Endothelial cell of umbilical vein (primary cell): ENCODE results near the gene CRYBB2. TPM values are rescaled to one million over a fixed set of nuclear protein-coding genes. Genes with fewer than 3 reads are reported as not detected.

Experiments used
- BruUV-seq: library from RNA; stranded (reverse); fragments of 400-500 nt; replicated peaks from 2 replicates; lab custom pipeline; 2021; lab: Mats Ljungman, UMichigan
- CTCF ChIA-PET: fragments of 300-600, 350-600 bp; sonication (Branson Sonifier 250); formaldehyde crosslinking; loops from one replicate; lab custom pipeline; 2021; ENCODE audit warnings: antibody characterized with exemption, inconsistent platforms; lab: Charles Lee
- POLR2A ChIA-PET: fragments of 300-600, 350-600 bp; sonication (Branson Sonifier 250); formaldehyde crosslinking; loops from one replicate; lab custom pipeline; 2021; ENCODE audit warnings: antibody characterized with exemption, inconsistent platforms; lab: Charles Lee
- DNase-seq: peaks from one replicate; pipeline ENCODE4 v3.0.0-alpha.2; 2011; ENCODE audit warnings: low read depth, low spot score
- FAIRE-seq: peaks from 2 replicates; lab custom pipeline; 2011; peaks lifted over from hg19 to GRCh38; lab: Jason Lieb, UNC
- H2AFZ ChIP-seq: 2 replicates; pipeline ENCODE4 v1.6.0; 2012; ENCODE audit warnings: low read depth, low read length, control low read depth, inconsistent platforms
- H3K27ac ChIP-seq: 2 replicates; pipeline ENCODE4 v1.5.1; 2011; ENCODE audit warnings: low read depth, mild to moderate bottlenecking, control low read depth, low read length, moderate library complexity; ENCODE audit not compliant: insufficient read depth
- H3K27me3 ChIP-seq, 2 experiments: 2 replicates each; pipeline versions ENCODE4 v1.6.0 to v1.6.1; 2011; ENCODE audit warnings: low read length in 2 of 2, mixed read lengths in 1 of 2; ENCODE audit not compliant: control insufficient read depth in 2 of 2, insufficient read depth in 2 of 2
- H3K36me3 ChIP-seq, 2 experiments: 2 replicates in 1 of 2; 3 replicates in 1 of 2; pipeline ENCODE4 v1.5.1; 2011; ENCODE audit warnings: low read length in 2 of 2, mild to moderate bottlenecking in 1 of 2, moderate library complexity in 1 of 2; ENCODE audit not compliant: control insufficient read depth in 2 of 2, insufficient read depth in 2 of 2; ENCODE audit errors: extremely low read depth in 1 of 2
- H3K4me1 ChIP-seq: 3 replicates; pipeline ENCODE4 v1.5.1; 2011; ENCODE audit warnings: mild to moderate bottlenecking, low read length; ENCODE audit not compliant: control insufficient read depth, insufficient read depth; ENCODE audit errors: extremely low read depth
- H3K4me2 ChIP-seq: 2 replicates; pipeline ENCODE4 v1.6.1; 2011; ENCODE audit warnings: low read length, control low read depth, mixed read lengths; ENCODE audit not compliant: insufficient read depth
- H3K4me3 ChIP-seq, 3 experiments: fragments of 200-600 bp in 1 of 3; sonication (generic), shearing (Covaris generic) in 1 of 3; replicated peaks in 1 of 3; 2 replicates each; pipeline ENCODE4 v1.5.1; 2011 to 2016; ENCODE audit warnings: control low read depth in 3 of 3, low read length in 3 of 3, mild to moderate bottlenecking in 2 of 3, inconsistent platforms in 1 of 3, low read depth in 1 of 3, moderate library complexity in 1 of 3; ENCODE audit not compliant: insufficient read depth in 1 of 3
- H3K79me2 ChIP-seq: 2 replicates; pipeline ENCODE4 v1.6.0; 2012; ENCODE audit warnings: low read length, inconsistent platforms; ENCODE audit not compliant: control insufficient read depth, insufficient read depth
- H3K9ac ChIP-seq: replicated peaks from 2 replicates; pipeline ENCODE3; 2011; ENCODE audit warnings: low read length, control low read depth; ENCODE audit not compliant: insufficient read depth; ENCODE audit errors: extremely low read depth
- H3K9me1 ChIP-seq: replicated peaks from 3 replicates; pipeline ENCODE4 v1.6.0; 2011; ENCODE audit warnings: mild to moderate bottlenecking, low read length; ENCODE audit not compliant: control insufficient read depth, insufficient read depth; ENCODE audit errors: extremely low read depth
- H3K9me3 ChIP-seq: replicated peaks from 2 replicates; pipeline ENCODE4 v1.5.1; 2012; ENCODE audit warnings: low read length, inconsistent platforms; ENCODE audit not compliant: control insufficient read depth, insufficient read depth
- H4K20me1 ChIP-seq: replicated peaks from 2 replicates; pipeline ENCODE3; 2011; ENCODE audit warnings: mild to moderate bottlenecking, low read length; ENCODE audit not compliant: control insufficient read depth, insufficient read depth; ENCODE audit errors: extremely low read depth
- CTCF ChIP-seq, 2 donors: IDR thresholded peaks; 1 replicate in 1 of 2; 2 replicates in 1 of 2; pipeline ENCODE4 v1.5.1; 2011; ENCODE audit warnings: low read length in 2 of 2, mild to moderate bottlenecking in 2 of 2, moderate library complexity in 2 of 2, control low read depth in 1 of 2, inconsistent platforms in 1 of 2, low read depth in 1 of 2; ENCODE audit not compliant: insufficient read depth in 1 of 2; ENCODE audit errors: extremely low read depth in 1 of 2
- EZH2 ChIP-seq: IDR thresholded peaks from 2 replicates; pipeline ENCODE4 v1.6.1; 2012; ENCODE audit warnings: borderline replicate concordance, low read depth, mild to moderate bottlenecking, moderate library complexity, low read length, inconsistent platforms; ENCODE audit not compliant: severe bottlenecking
- FOS ChIP-seq: IDR thresholded peaks from 2 replicates; pipeline ENCODE4 v1.6.1; 2011; ENCODE audit warnings: mild to moderate bottlenecking, low read length, moderate library complexity, borderline replicate concordance; ENCODE audit not compliant: insufficient read depth
- GATA2 ChIP-seq: IDR thresholded peaks from 2 replicates; pipeline ENCODE4 v1.7.0; 2011; ENCODE audit warnings: low read depth, mild to moderate bottlenecking, moderate library complexity, mixed read lengths, low read length; ENCODE audit not compliant: insufficient read length, insufficient read depth
- JUN ChIP-seq: IDR thresholded peaks from 2 replicates; pipeline ENCODE4 v1.6.1; 2011; ENCODE audit warnings: borderline replicate concordance, low read depth; ENCODE audit not compliant: insufficient read length, insufficient read depth
- MAX ChIP-seq: IDR thresholded peaks from 2 replicates; pipeline ENCODE4 v1.6.1; 2011; ENCODE audit not compliant: insufficient read depth, insufficient read length
- MYC ChIP-seq: IDR thresholded peaks from one replicate; pipeline ENCODE4 v1.6.1; 2011; ENCODE audit warnings: mild to moderate bottlenecking, low read depth, low read length
- POLR2A ChIP-seq: IDR thresholded peaks from 2 replicates; pipeline ENCODE4 v1.6.1; 2012; ENCODE audit warnings: low read depth, mild to moderate bottlenecking, control low read depth, low read length
- POLR2AphosphoS5 ChIP-seq: IDR thresholded peaks from 2 replicates; pipeline ENCODE4 v1.6.1; 2012; ENCODE audit warnings: low read depth, mild to moderate bottlenecking, control low read depth, low read length, moderate library complexity; ENCODE audit not compliant: insufficient read depth
- dilution Hi-C: fragments of 300-500 bp; cut with MboI; formaldehyde crosslinking; loops from one replicate; pipeline ENCODE4 v1.15.0; 2019; ENCODE audit warnings: low sequenced_read_pairs; ENCODE audit not compliant: extremely low pct_ligation_motif_present
- intact Hi-C: fragments of 100-400 bp; cut with micrococcal nuclease; formaldehyde crosslinking; loops from one replicate; pipeline ENCODE4 v1.10.0; 2022
- polyA plus RNA-seq, 4 experiments: library from polyadenylated mRNA; depleted of rRNA in 3 of 4; stranded (reverse) in 3 of 4; unstranded in 1 of 4; fragments of >200 nt; gene quantifications; 2 replicates each; pipeline versions ENCODE4 v1.2.1 to v1.2.3, GENCODE V29; 2011 to 2012; ENCODE audit warnings: missing spikeins in 1 of 4
- total RNA-seq: library from RNA; stranded (reverse); gene quantifications from 2 replicates; pipeline ENCODE4 v1.2.3, GENCODE V29; 2021

Gene CRYBB2
- total and polyA plus RNA-seq, 2 donors (not counting 3 experiments of a cell fraction or from before 2014, with no cell fraction given) = 0.36 to 1.4 TPM

- Histone ChIP-seq H3K9me1 (no peaks in the 10 kb centered on the region), H3K9me3 (no peaks in the 10 kb centered on the region), H3K27me3 (no peaks in the 10 kb centered on the region), H3K36me3 (peaks cover 0 to 15% of the 10 kb centered on the region in 2 experiments), H3K9ac (no peak overlapping the region), H4K20me1 (no peaks in the 10 kb centered on the region), H3K27ac (no peak overlapping the region), H3K4me2 (no peak overlapping the region), H3K4me1 (no peaks in the 10 kb centered on the region), H3K4me3 (no peak overlapping the region), H3K79me2 (no peaks in the 10 kb centered on the region), H2AFZ (no peak overlapping the region)
- no peak for FAIRE-seq
- TF ChIP-seq MYC (no peak), JUN (no peak), MAX (no peak), GATA2 (no peak), POLR2A (no peak), EZH2 (no peak), POLR2AphosphoS5 (no peak), CTCF (IDR thresholded peaks at IDR 0.05; ENCODE audit: extremely low read depth in 1 of 2, insufficient read depth in 1 of 2, low read depth in 1 of 2, low read length in 2 of 2) (no peak), FOS (no peak)
- CTCF ChIA-PET = interaction anchor here (1.0 to 3.1 kb wide), 6 partner anchors 16 to 120 kb away, joined by 3 to 31 read pairs (median 10); no protein-coding TSS in a partner anchor
- dilution Hi-C loops = no loop called here
- BruUV-seq = no TSS peak
- POLR2A ChIA-PET = no interaction called here
- intact Hi-C loops = no loop called here
- DNase-seq = no peak
Observed at GRCh38 chr22:25200967-25201366, 18.5 kb upstream of the CRYBB2 start.
